Body of pancreas (tissue), 4 donors: ENCODE measurements around the gene AP3B2.

Experiments
- CTCF ChIP-seq, 7 experiments: fragments of 450-650 bp in 4 of 7; fragments of 200-600 bp in 3 of 7; sonication (generic) in 3 of 7; IDR thresholded peaks; one replicate each; pipeline ENCODE4 v1.5.1; 2016 to 2019; ENCODE audit warnings: antibody characterized with exemption in 7 of 7
- POLR2A ChIP-seq, 3 donors: fragments of 450-650 bp; IDR thresholded peaks; one replicate each; pipeline ENCODE4 v1.6.1; 2016; ENCODE audit warnings: antibody characterized with exemption in 3 of 3, mild to moderate bottlenecking in 2 of 3

- TF ChIP-seq POLR2A (IDR thresholded peaks at IDR 0.05), result no peak
- TF ChIP-seq CTCF (IDR thresholded peaks at IDR 0.05), result no peak
Measured at GRCh38 chr15:82655606-82656005, 54.1 kb downstream of the AP3B2 start.
